Sigmoid colon (tissue), 4 donors: ENCODE data around the gene POLR3A.

Experiments
- POLR2A ChIP-seq, 2 donors: fragments of 450-650 bp; IDR thresholded peaks; one replicate each; pipeline ENCODE4 v1.6.1; 2016; ENCODE audit warnings: antibody characterized with exemption in 2 of 2, mild to moderate bottlenecking in 2 of 2, moderate library complexity in 2 of 2
- POLR2AphosphoS5 ChIP-seq, 4 donors: sonication (generic); formaldehyde crosslinking; IDR thresholded peaks; one replicate each; pipeline ENCODE4 v1.6.1; 2017; ENCODE audit warnings: antibody characterized with exemption in 4 of 4

GRCh38 chr10:77936697-77937567 is 92.4 kb downstream of the POLR3A start:
- TF ChIP-seq POLR2A (IDR thresholded peaks at IDR 0.05) = no peak
- no peak for TF ChIP-seq POLR2AphosphoS5 (IDR thresholded peaks at IDR 0.05)
